H1 (cell line): ENCODE results near the gene PRKCI. TPM values are rescaled to one million over a fixed set of nuclear protein-coding genes. Genes with fewer than 3 reads are reported as not detected.

Experiments
- polyA plus RNA-seq, 7 experiments: library from polyadenylated mRNA; depleted of rRNA in 3 of 7; stranded (reverse) in 5 of 7; unstranded in 2 of 7; fragments of >200 nt in 5 of 7; fragments of 200-250 nt in 2 of 7; gene quantifications; 1 replicate in 5 of 7; 2 replicates in 1 of 7; 4 replicates in 1 of 7; pipeline versions ENCODE4 v1.2.1 to v1.2.3, GENCODE V29; 2011 to 2013; ENCODE audit warnings: missing spikeins in 2 of 7, mixed read lengths in 2 of 7
- total RNA-seq: library from RNA; stranded (reverse); fragmentation: NEBNext Ultra II Directional; extraction: Animal tissue kit (Norgen Biotek cat#: 25700); gene quantifications from 2 replicates; pipeline ENCODE4 v1.2.1, GENCODE V29; 2021
- TF ChIP-seq, protein P1 (sequence below): fragments of 300-600 bp; sonication (generic); IDR thresholded peaks from 2 replicates; pipeline ENCODE4 v1.7.1; 2012; ENCODE audit warnings: low read length, moderate library complexity, mild to moderate bottlenecking, inconsistent platforms; ENCODE audit not compliant: insufficient replicate concordance

The PRKCI gene
- total and polyA plus RNA-seq, 2 of the 8 experiments (the other 6 are each of a cell fraction or from before 2014, with no cell fraction given), result 24.3 to 100.0 TPM

DNA sequence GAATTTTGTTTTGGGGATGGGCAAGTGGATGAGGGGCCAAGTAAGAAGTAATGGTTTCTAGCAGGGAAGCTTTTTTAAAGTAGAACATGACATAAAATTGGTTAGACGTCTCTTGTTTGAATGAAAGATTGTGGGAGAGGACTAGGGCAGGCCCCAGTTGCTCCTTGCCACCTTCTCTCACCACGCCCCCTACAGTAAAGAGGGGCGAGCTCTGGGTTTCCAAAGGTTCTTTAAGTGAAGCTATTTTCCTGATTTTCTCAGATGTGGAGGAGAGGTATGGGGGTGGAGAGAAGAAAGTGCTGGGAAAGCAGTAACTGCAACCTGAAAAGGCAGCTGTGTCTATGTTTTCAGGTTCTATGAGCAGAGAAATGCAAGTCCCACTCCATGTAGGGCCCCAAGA lies 102.7 kb downstream of the PRKCI start (continued):
- TF ChIP-seq, protein P1, sequence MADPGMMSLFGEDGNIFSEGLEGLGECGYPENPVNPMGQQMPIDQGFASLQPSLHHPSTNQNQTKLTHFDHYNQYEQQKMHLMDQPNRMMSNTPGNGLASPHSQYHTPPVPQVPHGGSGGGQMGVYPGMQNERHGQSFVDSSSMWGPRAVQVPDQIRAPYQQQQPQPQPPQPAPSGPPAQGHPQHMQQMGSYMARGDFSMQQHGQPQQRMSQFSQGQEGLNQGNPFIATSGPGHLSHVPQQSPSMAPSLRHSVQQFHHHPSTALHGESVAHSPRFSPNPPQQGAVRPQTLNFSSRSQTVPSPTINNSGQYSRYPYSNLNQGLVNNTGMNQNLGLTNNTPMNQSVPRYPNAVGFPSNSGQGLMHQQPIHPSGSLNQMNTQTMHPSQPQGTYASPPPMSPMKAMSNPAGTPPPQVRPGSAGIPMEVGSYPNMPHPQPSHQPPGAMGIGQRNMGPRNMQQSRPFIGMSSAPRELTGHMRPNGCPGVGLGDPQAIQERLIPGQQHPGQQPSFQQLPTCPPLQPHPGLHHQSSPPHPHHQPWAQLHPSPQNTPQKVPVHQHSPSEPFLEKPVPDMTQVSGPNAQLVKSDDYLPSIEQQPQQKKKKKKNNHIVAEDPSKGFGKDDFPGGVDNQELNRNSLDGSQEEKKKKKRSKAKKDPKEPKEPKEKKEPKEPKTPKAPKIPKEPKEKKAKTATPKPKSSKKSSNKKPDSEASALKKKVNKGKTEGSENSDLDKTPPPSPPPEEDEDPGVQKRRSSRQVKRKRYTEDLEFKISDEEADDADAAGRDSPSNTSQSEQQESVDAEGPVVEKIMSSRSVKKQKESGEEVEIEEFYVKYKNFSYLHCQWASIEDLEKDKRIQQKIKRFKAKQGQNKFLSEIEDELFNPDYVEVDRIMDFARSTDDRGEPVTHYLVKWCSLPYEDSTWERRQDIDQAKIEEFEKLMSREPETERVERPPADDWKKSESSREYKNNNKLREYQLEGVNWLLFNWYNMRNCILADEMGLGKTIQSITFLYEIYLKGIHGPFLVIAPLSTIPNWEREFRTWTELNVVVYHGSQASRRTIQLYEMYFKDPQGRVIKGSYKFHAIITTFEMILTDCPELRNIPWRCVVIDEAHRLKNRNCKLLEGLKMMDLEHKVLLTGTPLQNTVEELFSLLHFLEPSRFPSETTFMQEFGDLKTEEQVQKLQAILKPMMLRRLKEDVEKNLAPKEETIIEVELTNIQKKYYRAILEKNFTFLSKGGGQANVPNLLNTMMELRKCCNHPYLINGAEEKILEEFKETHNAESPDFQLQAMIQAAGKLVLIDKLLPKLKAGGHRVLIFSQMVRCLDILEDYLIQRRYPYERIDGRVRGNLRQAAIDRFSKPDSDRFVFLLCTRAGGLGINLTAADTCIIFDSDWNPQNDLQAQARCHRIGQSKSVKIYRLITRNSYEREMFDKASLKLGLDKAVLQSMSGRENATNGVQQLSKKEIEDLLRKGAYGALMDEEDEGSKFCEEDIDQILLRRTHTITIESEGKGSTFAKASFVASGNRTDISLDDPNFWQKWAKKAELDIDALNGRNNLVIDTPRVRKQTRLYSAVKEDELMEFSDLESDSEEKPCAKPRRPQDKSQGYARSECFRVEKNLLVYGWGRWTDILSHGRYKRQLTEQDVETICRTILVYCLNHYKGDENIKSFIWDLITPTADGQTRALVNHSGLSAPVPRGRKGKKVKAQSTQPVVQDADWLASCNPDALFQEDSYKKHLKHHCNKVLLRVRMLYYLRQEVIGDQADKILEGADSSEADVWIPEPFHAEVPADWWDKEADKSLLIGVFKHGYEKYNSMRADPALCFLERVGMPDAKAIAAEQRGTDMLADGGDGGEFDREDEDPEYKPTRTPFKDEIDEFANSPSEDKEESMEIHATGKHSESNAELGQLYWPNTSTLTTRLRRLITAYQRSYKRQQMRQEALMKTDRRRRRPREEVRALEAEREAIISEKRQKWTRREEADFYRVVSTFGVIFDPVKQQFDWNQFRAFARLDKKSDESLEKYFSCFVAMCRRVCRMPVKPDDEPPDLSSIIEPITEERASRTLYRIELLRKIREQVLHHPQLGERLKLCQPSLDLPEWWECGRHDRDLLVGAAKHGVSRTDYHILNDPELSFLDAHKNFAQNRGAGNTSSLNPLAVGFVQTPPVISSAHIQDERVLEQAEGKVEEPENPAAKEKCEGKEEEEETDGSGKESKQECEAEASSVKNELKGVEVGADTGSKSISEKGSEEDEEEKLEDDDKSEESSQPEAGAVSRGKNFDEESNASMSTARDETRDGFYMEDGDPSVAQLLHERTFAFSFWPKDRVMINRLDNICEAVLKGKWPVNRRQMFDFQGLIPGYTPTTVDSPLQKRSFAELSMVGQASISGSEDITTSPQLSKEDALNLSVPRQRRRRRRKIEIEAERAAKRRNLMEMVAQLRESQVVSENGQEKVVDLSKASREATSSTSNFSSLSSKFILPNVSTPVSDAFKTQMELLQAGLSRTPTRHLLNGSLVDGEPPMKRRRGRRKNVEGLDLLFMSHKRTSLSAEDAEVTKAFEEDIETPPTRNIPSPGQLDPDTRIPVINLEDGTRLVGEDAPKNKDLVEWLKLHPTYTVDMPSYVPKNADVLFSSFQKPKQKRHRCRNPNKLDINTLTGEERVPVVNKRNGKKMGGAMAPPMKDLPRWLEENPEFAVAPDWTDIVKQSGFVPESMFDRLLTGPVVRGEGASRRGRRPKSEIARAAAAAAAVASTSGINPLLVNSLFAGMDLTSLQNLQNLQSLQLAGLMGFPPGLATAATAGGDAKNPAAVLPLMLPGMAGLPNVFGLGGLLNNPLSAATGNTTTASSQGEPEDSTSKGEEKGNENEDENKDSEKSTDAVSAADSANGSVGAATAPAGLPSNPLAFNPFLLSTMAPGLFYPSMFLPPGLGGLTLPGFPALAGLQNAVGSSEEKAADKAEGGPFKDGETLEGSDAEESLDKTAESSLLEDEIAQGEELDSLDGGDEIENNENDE, result no peak
